NCI-H748 treated with DMSO at 0.1 percent for 48 hours (cell line): ENCODE data around the gene JMJD6.
"Not testable (repeated sequence)": the region's sequence is repeated elsewhere in the genome, so short reads cannot be mapped to it uniquely, and the experiment has no call there.

Experiments
- DNase-seq: peaks from one replicate; lab custom pipeline; 2025; lab: John Stamatoyannopoulos, UW

The JMJD6 gene

DNA sequence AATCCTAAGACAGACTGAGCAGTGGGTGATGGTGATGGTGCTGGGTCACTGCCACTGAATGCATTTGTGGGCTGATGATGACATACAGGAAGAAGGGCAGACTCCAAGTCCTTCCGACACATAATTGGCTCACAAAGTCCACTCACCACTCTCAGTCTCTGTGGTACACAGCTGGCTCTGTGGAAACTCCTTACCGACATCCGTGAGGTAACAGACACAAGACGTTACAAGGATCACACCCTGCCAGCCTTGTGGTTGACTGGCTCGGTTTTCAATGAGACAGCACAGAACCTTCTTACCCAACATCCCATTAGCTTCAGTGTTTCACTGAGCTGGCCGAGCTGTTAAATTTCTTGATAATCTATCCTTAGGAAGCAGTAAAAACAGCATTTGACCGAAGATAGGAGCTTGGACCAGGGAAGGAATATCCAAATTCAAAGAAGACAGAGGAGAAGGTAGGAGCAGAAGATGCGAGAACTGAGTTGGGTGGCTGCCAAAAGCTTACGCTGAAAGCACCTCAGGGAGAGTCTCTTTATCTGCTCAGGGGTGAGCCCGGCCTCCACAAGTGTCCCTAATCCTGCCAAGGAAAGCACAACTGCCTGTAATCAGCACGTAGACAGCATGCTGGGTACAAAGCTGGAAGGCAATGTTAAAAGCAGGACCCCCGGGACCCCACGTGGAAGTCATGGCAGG is 10.1 kb downstream of the JMJD6 start:
- no peak for DNase-seq

DNA sequence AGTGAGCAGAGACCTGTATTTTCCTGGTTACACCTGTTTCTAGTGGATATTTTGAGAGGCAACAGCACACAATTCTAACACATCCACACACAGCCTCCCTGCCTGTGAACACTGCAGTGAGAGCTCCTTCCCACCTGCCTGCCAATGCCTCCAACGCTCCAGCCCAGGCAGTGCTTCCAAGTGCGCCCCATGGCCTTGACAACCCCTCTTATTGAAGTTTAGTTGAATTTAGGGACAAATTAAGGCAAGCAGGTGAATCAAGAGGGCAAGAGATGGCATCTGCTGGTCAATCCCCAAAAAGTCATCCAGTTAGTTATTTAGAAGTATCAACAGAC is 10.9 kb downstream of the JMJD6 start:
- DNase-seq: no peak

DNA sequence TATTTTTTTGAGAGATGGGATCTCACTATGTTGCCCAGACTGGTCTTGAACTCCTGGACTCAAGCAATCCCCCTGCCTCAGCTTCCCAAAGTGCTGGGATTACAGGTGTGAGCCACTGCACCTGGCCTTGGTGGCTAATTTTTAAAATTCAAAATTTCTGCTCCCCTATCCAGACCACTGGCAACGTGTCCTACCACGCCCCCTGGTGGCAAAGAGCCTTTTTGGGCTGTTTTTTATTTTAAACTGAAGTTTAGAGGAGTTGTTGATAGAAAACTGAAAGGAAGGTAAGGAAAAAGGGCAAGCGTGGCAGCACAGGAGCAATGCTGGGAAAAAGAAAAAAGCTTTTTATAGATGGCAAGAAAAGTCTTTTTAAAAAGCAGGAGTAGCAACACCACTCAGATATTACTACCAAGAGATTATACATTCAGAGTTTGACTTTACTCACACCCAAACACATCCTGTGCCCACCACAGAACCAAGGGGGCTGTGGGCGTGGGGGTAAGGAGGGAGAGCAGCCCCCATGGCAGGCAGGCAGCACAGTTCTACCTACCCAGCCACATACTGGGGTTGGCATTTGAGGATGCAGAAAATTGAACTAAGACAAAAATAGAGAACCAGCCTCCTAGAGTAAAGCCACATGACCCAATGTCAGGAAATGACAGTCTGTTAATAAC is 11.4 kb downstream of the JMJD6 start:
- DNase-seq: no peak

DNA sequence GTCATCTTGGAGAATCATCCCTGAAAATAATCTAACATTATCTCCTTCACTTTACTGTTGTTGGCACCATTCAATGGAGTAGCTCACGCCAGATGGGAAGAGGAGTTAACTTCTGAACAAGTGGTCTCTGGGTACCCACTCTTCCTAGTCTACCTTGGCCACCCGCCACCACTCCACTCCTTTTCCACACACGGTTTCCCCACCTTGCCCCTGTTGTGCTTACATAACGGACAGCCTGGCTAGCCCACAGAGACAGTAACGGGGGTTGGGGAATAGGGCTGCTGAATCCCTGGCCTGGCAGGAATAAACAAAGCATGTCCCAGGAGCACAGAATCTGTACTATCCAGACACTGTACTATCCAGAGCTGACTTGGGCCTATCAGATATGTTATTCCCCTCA is 12.1 kb downstream of the JMJD6 start:
- no peak for DNase-seq

DNA sequence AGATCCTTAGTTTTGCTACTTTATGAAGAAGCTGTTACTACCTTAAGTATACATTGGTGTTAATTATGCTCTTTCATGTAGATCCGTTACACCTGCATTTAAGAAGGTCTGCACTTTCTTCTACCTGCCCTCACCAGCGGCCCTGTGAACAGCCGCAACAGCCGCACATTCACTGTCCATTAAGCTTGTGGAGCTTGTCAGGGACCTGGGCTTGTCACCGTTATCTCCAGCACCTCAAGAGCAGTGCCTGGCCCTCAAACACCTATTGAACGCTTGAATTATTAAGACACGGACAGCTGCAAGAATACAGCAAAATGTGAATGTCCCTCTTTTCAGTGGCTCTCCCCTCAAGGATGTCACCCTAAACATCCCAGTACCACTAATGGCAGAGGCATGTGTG is 12.6 kb downstream of the JMJD6 start:
- DNase-seq: no peak

DNA sequence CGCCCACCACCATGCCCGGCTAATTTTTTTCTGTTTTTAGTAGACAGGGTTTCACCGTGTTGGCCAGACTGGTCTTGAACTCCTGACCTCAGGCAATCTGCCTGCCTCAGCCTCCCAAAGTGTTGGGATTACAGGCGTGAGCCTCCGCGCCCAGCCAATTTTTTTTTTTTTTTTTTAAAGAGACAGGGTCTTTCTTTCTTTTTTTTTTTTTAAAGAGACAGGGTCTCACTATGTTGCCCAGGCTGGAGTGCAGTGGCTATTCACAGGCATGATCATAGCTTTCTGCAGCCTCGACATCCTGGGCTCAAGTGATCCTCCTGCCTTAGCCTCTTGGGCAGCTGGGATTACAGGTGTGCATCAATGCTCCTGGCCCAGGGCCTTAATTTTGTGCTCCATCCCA is 14.1 kb downstream of the JMJD6 start:
- not testable (repeated sequence) for DNase-seq

DNA sequence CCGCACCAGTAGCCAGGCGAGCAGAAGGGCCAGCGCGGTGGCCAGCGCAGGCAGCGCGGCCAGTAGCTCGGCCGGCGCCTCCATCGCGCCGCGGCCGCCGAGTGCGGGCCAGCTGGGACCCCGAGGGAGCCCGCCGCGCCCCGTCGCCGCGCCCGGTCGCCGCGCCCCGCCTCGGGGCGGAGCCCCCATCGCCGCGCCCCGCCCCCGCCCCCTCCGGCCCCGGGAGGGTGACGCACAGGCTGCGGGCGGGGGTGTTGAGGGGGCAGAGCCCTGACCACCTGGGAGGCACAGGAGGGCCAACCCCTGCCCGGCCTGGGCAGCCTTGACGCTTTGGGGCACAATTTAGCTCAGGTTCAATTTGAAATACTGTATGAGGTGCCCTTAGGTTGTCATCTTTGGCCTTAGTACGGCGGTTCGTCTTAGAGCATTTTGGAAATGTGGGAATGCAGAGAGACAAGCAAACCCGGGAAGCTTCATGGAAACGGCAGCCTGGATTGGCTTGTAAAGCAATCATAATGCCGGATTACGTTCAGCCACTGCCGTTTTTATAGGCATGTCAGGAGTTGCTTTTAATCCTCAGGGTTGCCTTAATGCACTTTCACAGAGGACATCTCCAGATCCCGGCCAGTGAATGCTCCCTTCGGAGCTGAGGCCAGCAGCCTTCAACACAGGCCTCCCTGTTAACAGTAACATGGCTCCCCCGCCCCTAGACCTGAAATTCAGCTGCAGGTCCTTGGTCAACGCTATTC is 15.4 kb downstream of the JMJD6 start, which contains the start of gene MXRA7:
Gene MXRA7 (minus strand): TSS at position 103 of the 749 bp plus-strand sequence. CDS start 19 bp downstream, at position 84.
- DNase-seq: no peak

DNA sequence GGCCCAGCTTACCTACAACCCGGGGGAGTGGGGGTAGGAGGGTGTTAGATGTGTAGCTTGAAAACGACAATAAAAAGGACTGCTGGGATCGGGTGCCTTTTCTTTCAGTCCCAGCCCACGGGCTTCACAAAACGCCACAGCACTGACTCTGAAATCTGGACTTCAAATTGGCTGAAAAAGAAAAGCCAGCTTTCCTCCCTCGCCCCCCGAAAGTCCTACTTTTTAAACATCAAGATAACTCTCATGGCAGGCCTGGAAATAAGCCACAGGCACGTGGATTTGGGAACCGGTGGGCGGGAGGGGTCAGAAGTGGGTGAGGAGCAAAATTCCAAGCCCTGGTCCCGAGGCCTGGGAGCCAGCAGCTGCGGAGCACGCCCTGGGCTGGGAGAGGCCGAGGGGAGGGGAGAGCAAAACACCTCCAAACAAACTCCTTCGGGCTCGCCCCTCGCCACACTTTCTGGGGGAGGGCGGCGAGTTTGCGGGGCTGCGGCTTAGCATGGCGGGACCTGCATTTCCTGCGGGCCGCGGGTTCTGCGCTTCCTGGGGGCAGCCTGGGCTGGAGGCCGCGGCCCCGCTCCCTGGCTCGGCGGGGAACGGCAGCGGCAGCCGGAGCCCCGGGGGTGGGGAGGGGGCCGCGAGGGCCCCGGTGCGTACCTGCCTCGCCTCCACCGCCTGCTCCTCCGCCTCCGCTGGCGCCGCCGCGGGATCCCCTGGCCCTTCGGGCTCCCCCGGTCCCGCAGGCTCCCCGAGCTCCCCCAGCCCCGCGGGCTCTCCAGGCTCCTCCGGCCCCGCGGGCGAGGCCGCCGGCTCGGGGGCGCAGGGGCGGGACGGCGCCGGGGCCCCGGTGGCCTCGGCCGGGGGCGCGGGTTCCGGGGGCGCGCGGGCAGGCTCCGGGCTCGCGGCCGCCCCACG is 16.2 kb downstream of the JMJD6 start:
- not testable (repeated sequence) for DNase-seq

DNA sequence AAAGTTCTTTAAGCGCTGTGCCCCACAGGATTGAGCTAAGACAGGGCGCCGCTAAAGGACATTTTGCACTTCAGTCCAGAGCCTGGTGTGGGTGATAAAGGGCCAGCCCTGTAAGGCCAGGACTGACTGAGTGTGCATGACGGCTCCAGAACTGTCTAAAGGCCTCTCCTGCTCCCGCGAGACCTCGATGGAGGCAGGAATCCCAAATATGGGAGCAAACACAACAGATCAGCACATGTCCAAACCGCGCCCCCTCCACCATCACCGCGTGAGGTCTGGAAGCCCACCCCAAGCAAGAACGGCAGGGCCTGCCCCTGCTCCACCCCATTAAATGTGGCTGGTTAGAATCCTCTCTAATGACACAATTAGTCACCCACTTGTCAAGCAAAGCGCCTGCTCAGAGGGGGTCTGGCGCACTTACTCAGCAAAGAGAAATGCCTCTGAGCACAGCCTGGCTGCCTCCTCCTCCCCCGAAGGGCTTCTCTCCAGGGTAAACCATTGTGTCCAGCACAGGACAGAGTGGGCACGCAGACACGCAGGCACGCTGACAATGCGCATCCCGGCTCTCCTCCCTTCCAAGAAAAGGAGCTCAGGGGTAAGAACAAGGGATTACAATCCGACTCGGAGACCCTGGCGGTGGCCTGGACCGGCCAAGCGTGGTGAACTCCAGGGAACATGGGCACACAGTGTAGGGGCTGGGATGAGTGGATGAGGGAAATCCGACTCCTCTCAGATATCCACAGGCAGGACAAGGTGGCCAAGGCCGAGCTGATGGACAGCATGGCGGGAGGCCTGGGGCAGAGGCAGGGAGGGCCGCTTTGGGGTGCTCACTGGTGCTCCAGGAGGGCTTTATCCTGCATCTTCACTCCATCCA is 17.1 kb downstream of the JMJD6 start:
- no peak for DNase-seq

DNA sequence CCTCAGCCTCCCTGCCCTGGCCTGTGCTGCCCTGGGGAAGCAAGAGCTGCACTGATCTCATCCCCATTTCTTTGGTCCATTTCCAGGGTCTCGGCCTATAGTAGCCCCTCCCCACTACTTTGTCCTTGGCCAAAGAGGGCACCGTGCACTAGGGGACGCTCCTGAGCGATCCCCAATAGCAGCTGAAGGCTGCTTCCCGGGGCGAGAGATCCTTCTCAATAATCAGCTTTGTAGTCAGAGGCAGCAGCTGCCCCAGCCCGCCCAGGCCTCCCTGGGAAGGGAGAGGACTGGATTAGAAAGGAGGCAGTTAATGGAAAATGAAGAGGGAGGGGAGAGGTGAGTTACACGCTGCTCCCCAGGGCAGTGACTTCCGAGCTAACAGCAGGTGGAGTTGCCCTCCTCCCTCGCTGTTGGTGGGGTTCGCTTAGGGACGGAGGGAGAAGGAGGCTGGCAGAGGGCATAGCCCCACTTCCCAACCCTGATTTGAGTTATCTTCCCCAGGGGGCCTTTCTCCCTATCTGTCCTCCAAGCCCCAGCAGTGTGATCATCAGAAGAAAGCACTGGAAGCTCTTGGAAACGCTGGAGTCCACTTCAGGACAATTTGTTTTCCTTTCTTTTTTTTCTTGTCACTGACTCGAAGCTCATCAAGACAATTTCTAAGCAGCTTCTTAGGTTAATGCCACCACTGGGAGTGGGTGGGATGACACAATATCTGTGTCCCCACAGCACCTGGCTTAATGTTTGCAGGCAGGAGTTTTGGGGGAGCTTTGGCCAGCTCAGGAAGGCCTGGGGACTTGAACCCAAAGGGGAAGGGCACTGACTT is 18.2 kb downstream of the JMJD6 start:
- DNase-seq: no peak

DNA sequence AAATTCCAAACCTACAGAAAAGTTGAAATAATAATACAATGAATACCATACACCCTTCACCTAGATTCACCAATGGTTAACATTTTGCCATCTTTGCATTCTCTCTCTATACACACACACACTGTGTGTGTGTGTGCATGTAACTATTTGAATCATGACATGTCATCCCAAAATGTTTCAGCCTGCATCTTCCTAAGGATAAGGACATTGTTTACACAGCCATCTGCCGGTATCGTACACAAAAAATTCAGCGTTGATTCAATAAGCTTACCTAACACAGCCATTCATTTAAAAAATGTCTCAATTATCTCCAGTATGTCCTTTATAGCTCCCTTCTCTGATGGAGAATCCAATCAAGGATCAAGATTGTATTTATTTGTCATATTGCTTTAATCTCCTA is 19.6 kb downstream of the JMJD6 start:
- no peak for DNase-seq

DNA sequence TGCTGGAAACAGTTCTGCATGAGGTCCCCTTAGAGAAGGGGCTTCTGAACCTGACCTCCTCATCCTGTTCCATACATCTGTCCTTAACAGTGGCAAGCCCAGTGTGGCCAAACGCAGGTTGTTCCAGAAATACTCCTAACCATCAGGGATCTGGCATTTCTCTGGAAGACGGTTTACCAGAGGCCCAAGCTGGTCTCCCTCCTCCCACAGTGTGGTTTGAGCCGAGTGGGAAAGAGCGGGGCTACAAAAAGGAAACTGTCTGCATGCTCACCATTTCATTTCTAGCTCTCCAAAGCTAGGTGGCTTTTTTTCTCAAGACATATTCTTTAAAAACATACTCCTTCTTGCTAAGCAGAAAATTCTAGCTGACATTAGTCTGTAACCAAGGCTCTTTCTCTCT is 21.6 kb downstream of the JMJD6 start:
- no peak for DNase-seq

DNA sequence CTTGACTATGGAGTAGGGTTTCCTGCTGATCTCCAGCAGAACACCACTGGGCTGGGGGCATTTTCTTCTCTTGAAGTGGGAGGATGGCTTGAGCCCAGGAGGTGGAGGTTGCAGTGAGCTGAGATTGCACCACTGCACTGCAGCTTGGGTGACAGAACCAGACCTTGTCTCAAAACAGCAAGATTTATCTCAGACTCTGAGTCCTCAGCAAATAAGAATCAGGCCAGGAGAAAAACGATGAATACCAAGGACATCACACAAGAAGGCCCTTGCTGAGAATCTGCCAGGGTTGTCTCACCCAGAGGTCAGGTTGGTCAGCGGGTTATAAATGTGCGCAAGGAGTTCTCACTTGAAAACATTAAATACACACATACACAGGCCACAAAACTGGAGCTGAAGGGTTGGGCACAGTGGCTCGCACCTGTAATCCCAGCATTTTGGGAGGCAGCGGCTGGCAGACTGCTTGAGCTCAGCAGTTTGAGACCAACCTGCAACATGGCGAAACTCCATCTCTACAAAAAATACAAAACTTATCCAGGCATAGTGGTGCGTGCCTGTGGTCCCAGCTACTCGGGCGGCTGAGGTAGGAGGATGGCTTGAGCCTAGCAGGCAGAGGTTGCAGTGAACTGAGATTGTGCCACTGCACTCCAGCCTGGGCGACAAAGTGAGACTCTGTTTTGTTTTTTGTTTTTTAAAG is 23.3 kb downstream of the JMJD6 start:
- DNase-seq: no peak

DNA sequence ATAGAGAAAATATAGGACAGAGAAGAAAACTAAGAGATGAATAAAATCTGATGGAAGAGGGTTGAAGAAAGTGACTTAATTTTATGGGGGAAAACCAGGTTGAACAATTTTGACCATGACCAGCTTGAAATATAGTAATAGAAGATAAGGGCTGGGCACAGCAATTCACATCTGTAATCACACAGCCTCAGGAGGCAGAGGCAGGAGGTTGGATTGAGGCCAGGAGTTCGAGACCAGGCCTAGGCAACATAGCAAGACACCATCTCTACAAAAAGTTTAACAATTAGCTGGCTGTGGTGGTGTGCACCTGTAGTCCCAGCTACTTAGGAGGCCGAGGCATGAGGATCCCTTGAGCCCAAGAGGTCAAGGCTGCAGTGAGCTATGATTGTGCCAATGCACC is 24.3 kb downstream of the JMJD6 start:
- DNase-seq: no peak

DNA sequence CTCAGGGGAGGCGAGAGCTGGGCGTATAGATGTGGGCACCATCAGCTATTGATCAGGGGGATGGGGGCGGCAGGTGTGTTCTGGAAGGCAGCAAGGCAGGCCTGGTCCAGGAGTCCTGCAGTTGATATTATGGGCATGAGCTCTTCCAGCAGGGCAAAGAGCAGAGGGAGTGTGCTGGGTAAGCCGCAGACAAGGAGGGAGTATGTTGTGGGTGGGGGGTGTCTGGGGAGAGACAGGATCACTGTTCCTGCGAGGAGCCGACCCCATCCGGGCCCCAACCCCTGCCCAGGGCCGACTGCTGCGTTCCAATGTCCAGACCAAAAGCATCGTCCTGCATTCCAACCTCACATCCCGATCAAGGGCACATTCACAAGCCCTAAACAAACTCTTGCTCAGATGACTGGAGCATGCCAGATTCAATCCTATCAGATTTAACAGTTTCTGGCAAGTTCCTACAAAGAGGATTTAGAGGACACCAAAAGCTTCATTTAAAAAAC is 24.9 kb downstream of the JMJD6 start:
- DNase-seq: no peak

DNA sequence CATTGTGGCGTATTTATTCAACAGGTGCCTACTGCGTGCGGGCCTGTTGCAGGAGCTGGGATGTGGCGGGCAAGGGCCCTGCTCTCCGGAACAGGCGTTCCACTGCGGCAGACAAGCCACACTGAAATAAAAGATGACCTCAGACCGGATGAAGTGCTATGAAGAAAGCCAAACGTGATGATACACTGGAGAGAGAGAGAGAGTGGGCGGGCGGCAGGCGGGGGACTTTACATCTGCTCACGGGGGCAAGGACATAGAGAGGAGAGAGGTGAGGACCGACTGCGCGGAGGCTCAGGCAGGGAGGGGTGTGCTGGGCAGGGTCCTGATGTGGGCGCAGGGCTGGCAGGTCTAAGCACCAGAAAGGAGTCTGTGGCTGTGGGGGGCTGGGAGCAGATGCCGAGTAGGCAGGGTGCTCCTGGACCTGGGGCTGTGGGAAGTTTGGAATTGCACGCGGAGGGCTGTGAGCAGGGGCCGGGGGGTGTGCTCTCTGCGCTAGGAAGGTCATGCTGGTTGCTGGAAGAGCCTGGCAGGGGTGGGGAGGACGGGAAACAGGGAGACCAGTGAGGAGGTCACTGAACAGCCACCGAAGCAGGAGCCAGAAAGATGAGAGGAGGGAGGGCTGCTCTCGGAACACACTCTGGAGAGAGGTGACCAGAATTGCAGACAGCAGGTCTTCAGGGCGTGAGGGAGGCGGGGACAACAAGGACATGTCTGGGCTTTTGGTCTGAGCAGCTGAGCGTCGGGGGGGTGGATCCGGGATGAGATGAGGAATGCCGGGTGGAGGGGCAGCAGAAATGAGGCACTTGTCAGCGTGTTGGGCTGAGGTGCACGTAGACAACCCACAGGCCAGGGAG is 25.6 kb downstream of the JMJD6 start:
- DNase-seq: no peak

DNA sequence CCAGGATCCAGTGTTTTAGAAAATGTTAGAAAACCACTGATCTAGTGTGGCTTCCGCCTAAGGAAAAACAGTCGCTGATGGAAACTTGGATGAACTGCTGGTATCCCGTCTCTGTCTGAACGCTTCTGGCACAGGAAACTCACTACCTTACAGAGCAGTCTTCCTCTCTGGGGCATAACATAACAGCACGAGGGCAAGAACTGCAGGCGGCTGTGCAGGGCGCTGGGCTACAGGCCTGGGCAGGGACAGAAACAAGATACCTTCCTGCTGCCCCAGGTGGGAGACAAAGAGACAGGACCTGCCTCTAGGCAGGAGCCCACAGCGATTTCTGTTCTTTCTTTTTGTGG is 26.2 kb downstream of the JMJD6 start:
- DNase-seq: no peak

DNA sequence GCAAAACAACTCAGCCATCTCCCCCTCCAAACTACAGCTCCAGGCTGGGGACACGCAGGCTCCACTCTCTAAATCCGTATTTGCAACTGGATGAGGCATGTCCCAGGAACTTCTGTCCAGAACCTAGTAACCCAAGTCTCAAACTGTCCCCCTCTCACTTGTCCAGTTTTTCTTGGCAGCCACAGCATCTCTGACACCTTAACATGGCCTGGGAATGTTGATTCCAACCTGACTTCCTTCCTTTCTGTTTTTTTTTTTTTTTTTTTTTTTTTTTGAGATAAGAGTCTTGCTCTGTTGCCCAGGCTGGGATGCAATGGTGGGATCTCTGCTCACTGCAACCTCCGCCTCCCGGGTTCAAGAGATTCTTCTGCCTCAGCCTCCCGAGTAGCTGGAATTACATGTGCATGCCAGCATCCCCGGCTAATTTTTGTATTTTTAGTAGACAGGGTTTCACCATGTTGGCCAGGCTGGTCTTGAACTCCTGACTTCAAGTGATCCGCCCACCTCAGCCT is 27.9 kb downstream of the JMJD6 start:
- DNase-seq: not testable (repeated sequence)
